NCI-H2227 (cell line): ENCODE measurements around the gene COBLL1.
"Not testable (repeated sequence)": the region's sequence is repeated elsewhere in the genome, so short reads cannot be mapped to it uniquely, and the experiment has no call there.

Source experiments
- DNase-seq: peaks from one replicate; lab custom pipeline; 2025; ENCODE audit not compliant: unreplicated experiment; lab: John Stamatoyannopoulos, UW

The COBLL1 gene

GRCh38 chr2:164859906-164860693, 18.5 kb upstream of the COBLL1 start:
- not testable (repeated sequence) for DNase-seq

GRCh38 chr2:164859251-164859818, 17.7 kb upstream of the COBLL1 start:
- no peak for DNase-seq

GRCh38 chr2:164852086-164852485, 10.5 kb upstream of the COBLL1 start:
- no peak for DNase-seq

- DNase-seq, result no peak
These were observed 8.6 kb upstream of the COBLL1 start for GRCh38 chr2:164850235-164850634.

GRCh38 chr2:164849506-164849905, 7.9 kb upstream of the COBLL1 start:
- DNase-seq, result no peak

GRCh38 chr2:164847981-164848741, 6.5 kb upstream of the COBLL1 start:
- peak; percentile 31 for DNase-seq

- no peak for DNase-seq
These were observed 5.7 kb upstream of the COBLL1 start for GRCh38 chr2:164847291-164847690.

- no peak for DNase-seq
These were observed 4.7 kb upstream of the COBLL1 start for GRCh38 chr2:164846276-164846675.

GRCh38 chr2:164843346-164843911, 1.8 kb upstream of the COBLL1 start:
- DNase-seq, result no peak

- DNase-seq, result no peak
These were observed 972 bp upstream of the COBLL1 start for GRCh38 chr2:164842624-164842966.

GRCh38 chr2:164840930-164841718, 499 bp downstream of the COBLL1 start:
- peak; percentile 88 for DNase-seq

- peak; percentile 30 for DNase-seq
These were observed 1.1 kb downstream of the COBLL1 start for GRCh38 chr2:164840458-164840929.

GRCh38 chr2:164839914-164840457, 1.6 kb downstream of the COBLL1 start:
- DNase-seq, result no peak

GRCh38 chr2:164837807-164838206, 3.8 kb downstream of the COBLL1 start:
- no peak for DNase-seq

- DNase-seq, result no peak
These were observed 4.7 kb downstream of the COBLL1 start for GRCh38 chr2:164836907-164837306.

- DNase-seq, result no peak
These were observed 6.3 kb downstream of the COBLL1 start for GRCh38 chr2:164835302-164835701.

- DNase-seq, result no peak
These were observed 9.7 kb downstream of the COBLL1 start for GRCh38 chr2:164831887-164832286.

GRCh38 chr2:164831180-164831579, 10.4 kb downstream of the COBLL1 start:
- DNase-seq, result no peak

- no peak for DNase-seq
These were observed 15.1 kb downstream of the COBLL1 start for GRCh38 chr2:164826293-164827243.
